Activated CD8-positive, alpha-beta T cell treated with anti-CD3 and anti-CD28 coated beads, Interleukin-2, amount 10 ng/mL, durations not matched to agents 7 days and 5 days (primary cell): ENCODE measurements around the gene C17orf67. TPM values are rescaled to one million over a fixed set of nuclear protein-coding genes. Genes with fewer than 3 reads are reported as not detected.

Source experiments
- ATAC-seq: fragments of 150-1000 bp; cut with Tn5 transposase; one replicate; pipeline ENCODE4 v1.10.0; 2021; ENCODE audit warnings: moderate library complexity
- CTCF ChIA-PET: fragments of 350-600 bp; sonication (Branson Sonifier 250); formaldehyde crosslinking; loops from one replicate; lab custom pipeline; 2021; ENCODE audit warnings: antibody characterized with exemption; lab: Charles Lee
- POLR2A ChIA-PET: fragments of 350-600 bp; sonication (Branson Sonifier 250); formaldehyde crosslinking; loops from one replicate; lab custom pipeline; 2021; ENCODE audit warnings: antibody characterized with exemption; lab: Charles Lee
- DNase-seq: peaks from one replicate; pipeline ENCODE4 v3.0.0-alpha.2; 2020
- H3K27ac Mint-ChIP-seq: one replicate; pipeline ENCODE4 v1.8.0; 2021; ENCODE audit warnings: mild to moderate bottlenecking, mixed read lengths
- H3K27me3 Mint-ChIP-seq: one replicate; pipeline ENCODE4 v1.8.0; 2021; ENCODE audit warnings: low read depth, mixed read lengths
- H3K36me3 Mint-ChIP-seq: one replicate; pipeline ENCODE4 v1.8.0; 2021; ENCODE audit warnings: low read depth, mixed read lengths
- H3K4me1 Mint-ChIP-seq: one replicate; pipeline ENCODE4 v1.8.0; 2021; ENCODE audit warnings: low read depth, mixed read lengths
- H3K4me3 Mint-ChIP-seq: one replicate; pipeline ENCODE4 v1.8.0; 2021; ENCODE audit warnings: mild to moderate bottlenecking, mixed read lengths
- H3K9me3 Mint-ChIP-seq: one replicate; pipeline ENCODE4 v1.8.0; 2022; ENCODE audit warnings: mixed read lengths; ENCODE audit not compliant: insufficient read depth
- total RNA-seq, 2 experiments: library from RNA; stranded (reverse); gene quantifications; one replicate each; pipeline ENCODE4 v1.2.3, GENCODE V29; 2021

Gene C17orf67
- total RNA-seq, 2 experiments from 2014 or later: 3.1 to 3.2 TPM

DNA sequence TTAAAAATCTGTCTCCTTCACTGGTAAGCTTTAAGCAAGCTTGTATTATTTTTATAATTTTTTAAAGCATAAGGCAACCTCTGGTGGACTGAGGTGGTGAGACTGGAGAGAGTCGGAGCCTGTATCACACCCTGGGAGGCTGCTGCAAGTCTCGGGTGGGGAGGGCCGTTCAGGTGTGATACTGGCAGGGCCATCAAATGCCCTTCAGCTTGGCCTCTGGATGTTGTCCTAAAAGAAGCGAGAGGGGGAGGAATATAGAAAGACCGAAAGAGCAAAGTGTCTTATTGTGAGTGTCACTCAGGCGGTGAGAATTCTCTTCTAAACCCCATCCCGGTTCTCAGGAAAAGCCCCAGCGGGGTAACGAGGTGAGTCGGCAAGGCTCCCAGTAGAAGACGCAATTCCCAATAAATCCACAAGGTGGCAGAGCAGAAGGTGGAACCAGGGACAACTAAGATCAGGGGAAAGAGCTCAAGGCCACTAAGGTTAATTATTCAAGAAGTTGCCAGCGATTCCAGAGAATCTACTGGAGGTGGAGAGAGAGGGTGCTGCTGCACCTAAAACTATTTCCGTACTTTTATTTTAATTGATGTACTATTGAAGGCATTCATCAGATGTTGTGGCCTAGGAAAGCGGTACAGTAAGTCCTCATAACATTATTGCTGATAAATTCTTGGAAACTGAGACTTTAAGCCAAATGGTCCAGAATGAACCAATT lies 14.1 kb downstream of the C17orf67 start:
- DNase-seq (peak; percentile 81), ATAC-seq (peak; percentile 92)
- ChIA-PET POLR2A (interaction anchor here (1.1 to 1.7 kb wide), 2 partner anchors 13 to 15 kb away, joined by 3 to 8 read pairs; partner anchors contain the start of genes C17orf67 and DGKE), CTCF (interaction anchor here (0.6 to 5.4 kb wide), 53 partner anchors 9 to 928 kb away, joined by 3 to 64 read pairs (median 4); partner anchors contain the start of genes AKAP1, C17orf67, DGKE and TRIM25)
- Mint-ChIP-seq H3K27ac (no peak overlapping the region), H3K4me1 (peaks cover 7% of the 10 kb centered on the region), H3K36me3 (peaks cover 4% of the 10 kb centered on the region), H3K27me3 (no peaks in the 10 kb centered on the region), H3K4me3 (no peak overlapping the region), H3K9me3 (no peaks in the 10 kb centered on the region)

DNA sequence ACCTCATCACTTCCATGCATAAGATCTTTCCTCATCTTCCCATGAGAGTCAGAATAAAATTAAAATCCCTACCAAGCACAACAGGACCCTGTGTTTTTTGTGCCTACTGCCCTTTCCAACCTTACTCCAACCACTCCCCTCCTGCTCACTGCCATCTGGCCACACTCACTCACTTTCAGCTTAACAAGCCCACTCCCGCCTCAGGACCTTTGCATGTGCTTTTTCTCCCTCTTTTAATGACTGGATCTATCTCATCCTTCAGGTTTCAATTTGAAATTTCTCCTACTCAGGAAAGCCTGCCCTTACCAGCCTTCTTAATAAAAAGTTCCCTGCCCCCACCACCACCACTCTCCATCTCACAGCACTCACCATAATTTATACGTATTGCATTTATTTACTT lies 14.7 kb downstream of the C17orf67 start:
- POLR2A ChIA-PET: interaction anchor here (1.1 to 1.7 kb wide), 2 partner anchors 13 to 15 kb away, joined by 3 to 8 read pairs; partner anchors contain the start of genes C17orf67 and DGKE
- H3K27me3 Mint-ChIP-seq: no peaks in the 10 kb centered on the region
- peaks cover 4% of the 10 kb centered on the region for H3K36me3 Mint-ChIP-seq
- ATAC-seq: no peak
- DNase-seq: no peak
- CTCF ChIA-PET: interaction anchor here (0.9 to 5.4 kb wide), 38 partner anchors 10 to 928 kb away, joined by 3 to 64 read pairs (median 5); partner anchors contain the start of genes AKAP1, C17orf67, DGKE and TRIM25
- H3K4me1 Mint-ChIP-seq: peaks cover 4% of the 10 kb centered on the region
- no peak overlapping the region for H3K4me3 Mint-ChIP-seq
- H3K27ac Mint-ChIP-seq: no peak overlapping the region
- H3K9me3 Mint-ChIP-seq: no peaks in the 10 kb centered on the region

GRCh38 chr17:56817066-56817465 lies 16.7 kb downstream of the C17orf67 start:
- DNase-seq: no peak
- Mint-ChIP-seq H3K27me3 (peaks cover 5% of the 10 kb centered on the region), H3K4me3 (no peak overlapping the region), H3K4me1 (peaks cover 4% of the 10 kb centered on the region), H3K27ac (no peak overlapping the region), H3K36me3 (no peaks in the 10 kb centered on the region), H3K9me3 (no peaks in the 10 kb centered on the region)
- CTCF ChIA-PET: interaction anchor here (1.1 to 1.2 kb wide), 2 partner anchors 23 to 783 kb away, joined by 3 read pairs; no protein-coding TSS in a partner anchor
- no peak for ATAC-seq
- POLR2A ChIA-PET: no interaction called here

- no peak overlapping the region for H3K4me3 Mint-ChIP-seq
- peaks cover 4% of the 10 kb centered on the region for H3K4me1 Mint-ChIP-seq
- POLR2A ChIA-PET: interaction anchor here (0.5 kb wide), 1 partner anchor 13 kb away, joined by 3 read pairs; no protein-coding TSS in a partner anchor
- no peak overlapping the region for H3K27ac Mint-ChIP-seq
- ATAC-seq: no peak
- CTCF ChIA-PET: interaction anchor here (1.3 to 1.7 kb wide), 3 partner anchors 9 to 130 kb away, joined by 3 to 6 read pairs (median 4); no protein-coding TSS in a partner anchor
- DNase-seq: no peak
- no peaks in the 10 kb centered on the region for H3K9me3 Mint-ChIP-seq
- H3K36me3 Mint-ChIP-seq: no peaks in the 10 kb centered on the region
- peaks cover 5% of the 10 kb centered on the region for H3K27me3 Mint-ChIP-seq
Measured at GRCh38 chr17:56815711-56816110, 18.0 kb downstream of the C17orf67 start.

- H3K4me3 Mint-ChIP-seq: no peak overlapping the region
Measured at GRCh38 chr17:56812901-56813388, 20.8 kb downstream of the C17orf67 start.

DNA sequence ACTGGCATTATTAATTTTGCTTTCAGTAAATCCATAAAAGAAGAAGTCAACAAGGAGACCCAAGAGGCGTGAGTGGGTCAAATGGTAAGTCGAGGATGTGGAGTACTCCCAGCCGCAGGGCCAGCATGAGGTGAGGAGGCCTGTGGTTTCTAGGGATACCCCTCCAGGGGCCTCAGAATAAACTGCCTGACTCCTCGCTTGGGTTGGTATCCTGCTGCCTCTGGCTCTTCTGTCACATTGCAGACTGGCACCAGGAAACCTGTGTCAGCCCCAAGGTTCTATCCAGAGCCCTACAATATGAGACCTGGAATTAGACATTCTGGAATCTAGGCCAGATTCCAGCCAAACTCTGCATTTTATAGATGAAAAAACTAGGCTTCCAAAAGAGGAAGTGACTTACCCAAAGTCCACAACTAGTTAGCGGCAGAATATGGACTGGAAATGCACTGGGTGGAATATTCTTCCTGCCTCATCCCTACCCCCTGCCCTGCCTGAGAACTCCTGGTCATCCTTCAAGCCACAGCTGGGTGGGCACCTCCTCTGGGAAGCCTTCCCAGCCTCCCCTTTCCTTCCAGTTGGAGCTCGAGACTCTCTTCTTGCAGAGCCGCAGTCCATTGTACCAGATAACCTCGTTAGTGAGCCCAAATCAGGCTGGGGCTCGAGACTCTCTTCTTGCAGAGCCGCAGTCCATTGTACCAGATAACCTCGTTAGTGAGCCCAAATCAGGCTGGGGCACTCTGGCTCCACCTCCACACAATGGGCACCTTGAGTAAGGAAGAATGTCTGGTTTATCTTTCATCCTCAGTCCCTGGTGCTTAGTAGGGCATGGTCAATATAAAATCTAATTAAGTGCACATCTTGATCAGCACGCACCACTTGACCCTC lies 22.6 kb downstream of the C17orf67 start:
- POLR2A ChIA-PET: no interaction called here
- ATAC-seq (no peak), DNase-seq (no peak)
- H3K9me3 Mint-ChIP-seq: no peaks in the 10 kb centered on the region
- H3K4me1 Mint-ChIP-seq: no peaks in the 10 kb centered on the region
- no peaks in the 10 kb centered on the region for H3K36me3 Mint-ChIP-seq
- CTCF ChIA-PET: interaction anchor here (0.6 kb wide), 1 partner anchor 96 kb away, joined by 3 read pairs; no protein-coding TSS in a partner anchor
- H3K4me3 Mint-ChIP-seq: no peak overlapping the region
- H3K27ac Mint-ChIP-seq: no peak overlapping the region
- H3K27me3 Mint-ChIP-seq: peaks cover 5% of the 10 kb centered on the region

More at GRCh38 chr17:56812901-56813388, 20.8 kb downstream of the C17orf67 start:
- Mint-ChIP-seq H3K36me3 (no peaks in the 10 kb centered on the region), H3K27me3 (peaks cover 5% of the 10 kb centered on the region), H3K27ac (no peak overlapping the region), H3K9me3 (no peaks in the 10 kb centered on the region), H3K4me1 (no peaks in the 10 kb centered on the region)
- no peak for ATAC-seq
- ChIA-PET POLR2A (interaction anchor here (1.4 kb wide), 1 partner anchor 12 kb away, joined by 4 read pairs; no protein-coding TSS in a partner anchor), CTCF (no interaction called here)
- no peak for DNase-seq

DNA sequence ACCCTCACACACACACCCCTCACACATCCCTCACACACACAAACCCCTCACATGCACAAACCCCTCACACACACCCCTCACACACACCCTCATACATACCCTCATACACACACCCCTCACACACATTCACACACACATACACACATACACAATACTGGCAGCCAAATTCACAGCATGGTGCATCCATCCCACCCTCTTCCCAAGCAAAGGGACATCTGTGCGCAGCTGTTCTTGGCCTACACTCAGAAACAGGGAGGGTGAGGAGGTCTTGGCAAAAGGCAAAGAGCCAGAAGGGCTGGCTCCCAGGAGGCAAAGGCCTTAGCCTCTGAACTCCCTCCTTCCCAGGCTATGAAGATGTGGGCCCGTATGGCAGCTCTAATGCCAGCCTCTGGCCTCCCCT lies 23.4 kb downstream of the C17orf67 start:
- Mint-ChIP-seq H3K36me3 (no peaks in the 10 kb centered on the region), H3K4me1 (no peaks in the 10 kb centered on the region), H3K27me3 (peaks cover 5% of the 10 kb centered on the region), H3K4me3 (no peak overlapping the region), H3K27ac (no peak overlapping the region), H3K9me3 (no peaks in the 10 kb centered on the region)
- CTCF ChIA-PET: no interaction called here
- no peak for ATAC-seq
- POLR2A ChIA-PET: no interaction called here
- no peak for DNase-seq

DNA sequence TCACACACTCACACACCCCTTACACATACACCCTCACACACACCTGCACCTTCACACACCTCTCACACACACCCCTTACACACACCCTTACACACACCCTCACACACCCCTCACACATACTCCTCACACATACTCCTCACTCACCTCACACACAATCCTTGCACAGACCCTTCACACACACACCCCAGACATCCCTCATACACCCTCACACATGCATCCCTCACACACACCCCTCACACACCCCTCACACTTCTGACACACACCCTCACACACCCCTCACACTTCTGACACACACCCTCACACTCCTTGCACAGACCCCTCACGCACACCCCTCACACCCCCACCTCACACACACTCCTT lies 23.9 kb downstream of the C17orf67 start:
- Mint-ChIP-seq H3K4me3 (no peak overlapping the region), H3K9me3 (no peaks in the 10 kb centered on the region), H3K27me3 (peaks cover 5% of the 10 kb centered on the region), H3K36me3 (no peaks in the 10 kb centered on the region), H3K27ac (no peak overlapping the region), H3K4me1 (no peaks in the 10 kb centered on the region)
- no peak for DNase-seq
- ATAC-seq: no peak
- ChIA-PET POLR2A (no interaction called here), CTCF (no interaction called here)

DNA sequence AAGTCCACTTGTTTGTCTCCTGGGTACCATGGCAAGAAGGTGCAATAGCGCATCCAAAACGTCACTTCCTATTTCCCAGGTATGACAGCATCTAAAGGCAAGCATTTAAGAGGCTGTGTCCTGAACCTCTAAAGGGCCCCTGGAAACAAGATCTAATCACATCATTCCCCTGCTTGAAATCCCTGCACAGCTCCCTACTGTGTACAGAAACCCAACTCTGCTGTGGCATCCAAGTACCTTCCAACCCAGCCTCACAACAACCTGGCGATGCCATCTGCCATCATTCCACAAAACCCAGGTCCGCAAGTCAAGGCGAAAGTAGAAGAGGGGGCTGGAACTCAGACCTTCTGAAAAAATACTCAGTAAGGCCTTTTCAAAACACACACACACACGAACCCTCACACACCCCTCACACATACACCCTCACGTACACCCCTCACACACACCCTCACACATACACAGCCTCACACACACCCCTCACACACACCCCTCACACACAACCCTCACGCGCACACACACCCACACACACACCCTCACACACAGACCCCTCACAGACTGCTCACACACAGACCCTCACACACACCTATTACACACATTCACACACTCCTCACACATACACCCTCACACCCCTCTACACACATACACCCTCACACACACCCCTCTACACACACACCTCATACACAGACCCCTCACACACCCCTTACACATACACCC lies 24.5 kb downstream of the C17orf67 start:
- Mint-ChIP-seq H3K9me3 (no peaks in the 10 kb centered on the region), H3K4me3 (no peak overlapping the region), H3K36me3 (no peaks in the 10 kb centered on the region), H3K4me1 (no peaks in the 10 kb centered on the region), H3K27me3 (peaks cover 5% of the 10 kb centered on the region), H3K27ac (no peak overlapping the region)
- ATAC-seq: no peak
- POLR2A ChIA-PET: no interaction called here
- CTCF ChIA-PET: no interaction called here
- no peak for DNase-seq

DNA sequence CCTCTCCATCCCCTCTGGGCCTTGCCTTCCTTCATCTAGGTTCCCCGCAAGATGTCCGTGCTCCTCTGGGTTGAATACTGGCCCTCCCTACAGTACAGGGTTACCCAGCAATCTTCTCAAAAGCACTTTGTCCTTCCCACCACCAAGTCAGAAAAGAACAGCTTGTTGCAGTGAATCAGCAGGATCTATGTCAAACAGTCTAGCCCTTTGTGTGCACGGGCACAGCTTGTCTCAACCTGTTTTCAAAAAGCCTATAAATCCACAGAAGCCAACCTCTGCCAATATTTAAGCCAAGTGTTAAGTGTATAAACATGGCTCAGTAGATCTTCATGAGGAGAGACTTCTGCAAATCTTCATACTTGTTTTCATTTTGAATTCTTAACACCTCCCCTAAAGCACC lies 25.2 kb downstream of the C17orf67 start:
- Mint-ChIP-seq H3K4me3 (no peak overlapping the region), H3K9me3 (no peaks in the 10 kb centered on the region), H3K27ac (no peak overlapping the region), H3K4me1 (no peaks in the 10 kb centered on the region), H3K36me3 (no peaks in the 10 kb centered on the region), H3K27me3 (peaks cover 5% of the 10 kb centered on the region)
- POLR2A ChIA-PET: no interaction called here
- DNase-seq (no peak), ATAC-seq (no peak)
- CTCF ChIA-PET: no interaction called here

DNA sequence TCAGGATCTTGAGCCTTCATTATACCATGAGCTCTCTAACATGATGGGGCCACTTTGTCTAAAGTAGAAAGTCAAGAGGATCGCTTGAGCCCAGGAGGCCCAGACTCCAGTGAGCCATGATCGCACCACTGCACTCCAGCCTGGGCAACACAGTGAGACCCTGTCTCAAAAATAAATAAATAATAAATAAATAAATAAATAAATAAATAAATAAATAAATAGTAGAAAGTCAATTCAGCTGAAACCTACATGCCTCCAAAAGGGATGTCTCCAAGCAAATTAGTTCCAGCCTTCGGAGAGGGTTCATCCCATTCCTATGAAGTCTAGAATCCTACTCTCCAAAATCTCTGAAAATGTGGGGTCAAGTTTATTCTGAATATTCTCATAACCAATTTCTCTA lies 26.0 kb downstream of the C17orf67 start:
- Mint-ChIP-seq H3K4me1 (no peaks in the 10 kb centered on the region), H3K9me3 (no peaks in the 10 kb centered on the region), H3K27ac (no peak overlapping the region), H3K27me3 (no peaks in the 10 kb centered on the region), H3K36me3 (no peaks in the 10 kb centered on the region), H3K4me3 (no peak overlapping the region)
- POLR2A ChIA-PET: no interaction called here
- ATAC-seq: no peak
- CTCF ChIA-PET: interaction anchor here (1.0 to 1.1 kb wide), 2 partner anchors 12 to 17 kb away, joined by 3 to 6 read pairs; no protein-coding TSS in a partner anchor
- no peak for DNase-seq
